GM23248 (cell line): ENCODE data around the gene NRP1.

Experiments used
- EZH2 ChIP-seq: fragments of 200-600 bp; sonication (generic); IDR thresholded peaks from 2 replicates; pipeline ENCODE4 v1.6.1; 2018; ENCODE audit warnings: antibody characterized with exemption, mild to moderate bottlenecking; ENCODE audit not compliant: insufficient read depth, poor library complexity, severe bottlenecking
- EZH2phosphoT487 ChIP-seq: fragments of 200-600 bp; sonication (generic); IDR thresholded peaks from 2 replicates; pipeline ENCODE4 v1.6.1; 2018; ENCODE audit warnings: antibody characterized with exemption, moderate library complexity, mild to moderate bottlenecking, low read depth; ENCODE audit not compliant: insufficient read depth

DNA sequence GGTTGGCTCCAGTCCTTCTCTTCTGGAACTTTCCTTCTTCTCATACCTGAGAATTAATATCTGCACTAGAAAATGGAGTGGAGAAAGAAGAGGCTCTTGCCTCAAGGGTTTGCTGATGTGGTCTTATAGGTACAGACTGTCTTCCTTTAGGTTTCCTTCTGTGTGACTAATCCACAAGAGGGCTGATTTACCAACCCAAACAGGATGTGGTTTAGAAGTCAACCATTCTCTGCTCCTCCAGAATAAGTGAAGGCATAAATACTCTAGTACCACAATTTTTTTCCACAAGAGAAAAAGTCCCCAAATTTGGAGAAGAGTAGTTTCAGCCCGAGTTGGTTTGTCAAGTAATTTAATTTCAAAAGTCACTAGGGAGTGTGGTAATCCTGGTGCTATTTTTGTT lies 85.8 kb downstream of the NRP1 start:
- TF ChIP-seq EZH2phosphoT487 (no peak), EZH2 (no peak)
